ENCODE results near the gene TBC1D32.
"Not testable (repeated sequence)": the region's sequence is repeated elsewhere in the genome, so short reads cannot be mapped to it uniquely, and the experiment has no call there.

TBC1D32 gene

DNA sequence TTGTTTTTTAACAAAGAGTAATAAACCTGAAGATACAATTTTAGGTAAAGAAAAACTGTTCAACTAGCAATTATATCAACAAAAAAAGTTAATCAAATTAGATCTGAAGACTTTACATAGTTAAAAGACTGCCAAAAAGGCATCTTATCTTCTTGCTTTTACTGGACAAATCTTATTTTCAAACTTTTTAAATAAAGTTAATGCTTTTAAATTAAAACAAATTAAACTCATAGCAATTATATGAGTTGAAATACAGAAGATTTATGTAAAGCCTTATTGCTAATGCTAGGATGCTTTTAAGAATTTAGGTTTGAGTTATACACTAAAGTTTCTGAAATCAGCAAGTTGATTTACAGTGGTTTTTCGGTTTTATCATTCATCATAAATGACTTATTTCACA, 227.3 kb downstream of the TBC1D32 start:
- no peak for DNase-seq

DNA sequence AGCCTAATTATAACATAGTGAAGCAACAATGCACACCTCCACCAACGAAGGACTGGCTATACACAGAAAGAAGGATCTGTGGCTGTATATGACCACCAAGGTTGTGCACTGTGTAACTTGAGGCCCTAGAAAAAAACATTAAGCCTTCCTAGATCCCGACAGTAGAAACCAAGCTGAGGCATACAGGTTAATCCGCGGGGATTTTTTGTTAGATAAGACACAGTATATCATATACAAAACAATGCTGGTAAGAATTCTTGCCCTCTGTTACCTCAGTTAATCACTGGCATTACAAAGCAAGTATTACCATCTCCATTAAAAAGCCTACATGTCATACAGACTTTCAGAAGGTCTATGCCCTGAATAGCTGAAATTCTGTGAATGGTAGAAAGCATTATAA, 228.8 kb downstream of the TBC1D32 start:
- no peak for DNase-seq

DNA sequence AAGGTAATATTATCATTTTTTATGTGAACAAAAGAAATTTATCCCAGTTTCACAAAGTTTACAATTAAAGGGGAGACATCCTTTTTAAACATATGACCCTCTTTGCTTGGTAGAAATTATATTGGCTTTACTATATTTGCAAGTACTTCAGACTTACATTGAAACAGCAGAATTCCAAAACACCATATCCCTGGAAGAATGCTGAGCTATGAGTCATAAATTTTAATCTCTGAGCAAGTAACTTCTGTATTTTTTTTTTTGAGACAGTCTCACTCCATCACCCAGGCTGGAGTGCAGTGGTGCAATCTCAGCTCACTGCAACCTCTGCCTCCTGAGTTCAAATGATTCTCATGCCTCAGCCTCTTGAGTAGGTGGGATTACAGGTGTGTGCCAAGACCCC, 240.4 kb downstream of the TBC1D32 start:
- no peak for DNase-seq

DNA sequence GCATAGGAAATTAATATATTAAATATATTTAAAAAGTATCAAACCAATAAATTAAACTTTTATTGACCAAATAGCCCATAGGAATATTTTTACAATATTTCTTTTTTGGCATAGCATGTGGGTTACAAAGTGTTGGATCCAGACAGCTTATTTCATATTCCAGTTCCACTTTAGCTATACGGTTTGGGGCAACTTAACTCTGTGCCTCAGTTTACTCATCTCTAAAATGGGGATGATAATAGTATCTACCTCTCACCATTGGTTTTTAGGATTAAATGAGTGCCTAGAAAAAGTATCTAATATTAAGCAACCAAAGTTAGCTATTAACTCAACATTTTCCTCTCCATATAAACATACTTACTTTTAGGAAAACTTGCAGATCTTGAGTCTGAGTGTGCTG, 243.8 kb downstream of the TBC1D32 start:
- DNase-seq, result no peak

DNA sequence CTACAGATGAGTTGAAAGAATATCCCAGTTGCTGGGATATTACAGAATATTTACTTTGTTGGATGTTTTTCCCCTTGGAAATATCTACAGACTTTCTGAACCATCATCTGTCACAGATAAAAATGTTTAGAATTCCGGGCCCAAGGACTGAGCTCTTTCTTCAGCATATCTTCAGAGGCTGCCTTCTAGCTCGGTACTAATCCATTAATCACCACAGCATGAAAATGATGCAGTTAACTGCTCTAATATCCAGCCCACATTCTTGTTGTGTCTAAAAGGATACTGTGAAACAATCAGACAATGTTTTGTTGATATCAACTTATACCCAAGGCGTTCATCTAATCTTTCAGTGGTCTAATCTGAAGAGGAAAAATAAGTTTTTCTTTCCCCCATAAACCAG, 247.4 kb downstream of the TBC1D32 start:
- DNase-seq, result no peak

DNA sequence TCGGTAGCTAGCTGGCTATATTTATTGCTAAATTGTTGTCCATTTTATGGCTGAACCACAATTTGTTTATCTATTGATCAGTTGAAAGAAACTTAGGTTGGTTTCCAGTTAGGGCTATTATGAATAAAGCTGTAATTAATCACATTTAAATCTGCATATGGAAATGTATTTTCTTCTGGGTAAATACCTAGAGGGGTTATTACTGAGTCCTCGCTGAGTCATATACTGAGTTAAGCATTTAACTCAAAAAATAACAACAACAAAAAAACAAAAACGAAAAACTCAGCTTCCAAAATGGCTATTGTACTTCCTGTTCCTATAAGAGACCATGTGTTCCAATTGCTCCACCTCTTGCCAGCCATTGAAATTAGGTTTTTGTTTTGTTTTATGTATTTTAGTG, 258.2 kb downstream of the TBC1D32 start:
- DNase-seq, result no peak

DNA sequence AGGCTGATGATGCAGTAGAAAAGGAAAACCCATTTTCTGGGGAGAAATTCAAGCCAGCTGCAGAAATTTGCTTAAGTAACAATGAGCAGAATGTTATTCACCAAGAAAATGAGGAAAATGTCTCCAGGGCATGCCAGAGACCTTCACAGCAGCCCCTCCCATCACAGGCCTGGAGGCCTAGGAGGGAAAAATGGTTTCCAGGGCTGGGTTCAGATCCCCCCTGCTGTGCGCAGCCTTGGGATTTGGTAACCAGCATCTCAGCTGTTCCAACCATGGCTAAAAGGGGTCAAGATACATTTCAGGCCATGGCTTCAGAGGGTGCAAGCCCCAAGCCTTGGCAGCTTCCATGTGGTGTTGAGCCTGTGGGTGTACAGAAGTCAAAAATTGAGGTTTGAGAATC, 265.5 kb downstream of the TBC1D32 start:
- DNase-seq, result not testable (repeated sequence)

DNA sequence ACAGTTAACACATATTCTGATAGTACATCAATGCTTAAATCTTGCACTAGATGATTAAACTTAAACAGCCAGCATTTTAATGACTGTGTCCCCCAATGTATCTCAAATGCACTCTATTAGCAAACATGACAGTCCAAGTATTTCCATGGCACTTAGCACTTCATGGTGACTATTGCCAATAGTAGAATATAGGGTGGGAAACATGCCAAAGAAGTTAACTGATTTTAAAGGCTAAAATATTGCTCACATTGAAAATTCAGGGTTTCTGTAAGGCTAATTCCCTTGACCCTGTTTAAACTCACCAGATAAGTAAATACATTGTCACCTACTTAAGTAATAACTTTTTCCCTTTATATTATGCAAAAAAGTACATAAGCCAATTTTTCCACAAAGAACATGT, 266.9 kb downstream of the TBC1D32 start:
- no peak for DNase-seq

DNA sequence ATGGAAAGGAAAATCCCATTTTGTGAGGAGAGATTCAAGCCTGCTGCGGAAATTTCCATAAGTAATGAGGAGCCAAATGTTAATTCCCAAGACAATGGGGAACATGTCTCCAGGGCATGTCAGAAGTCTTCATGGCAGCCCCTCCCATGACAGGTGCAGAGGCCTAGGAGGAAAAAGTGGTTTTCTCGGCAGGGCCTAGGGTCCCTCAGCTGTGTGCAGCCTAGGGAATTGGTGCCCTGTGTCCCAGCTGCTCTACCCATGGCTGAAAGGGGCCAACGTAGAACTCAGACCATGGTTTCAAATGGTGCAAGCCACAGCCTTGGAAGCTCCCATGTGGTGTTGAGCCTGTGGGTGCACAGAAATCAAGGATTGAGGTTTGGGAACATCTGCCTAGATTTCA, 269.9 kb downstream of the TBC1D32 start:
- DNase-seq, result no peak

DNA sequence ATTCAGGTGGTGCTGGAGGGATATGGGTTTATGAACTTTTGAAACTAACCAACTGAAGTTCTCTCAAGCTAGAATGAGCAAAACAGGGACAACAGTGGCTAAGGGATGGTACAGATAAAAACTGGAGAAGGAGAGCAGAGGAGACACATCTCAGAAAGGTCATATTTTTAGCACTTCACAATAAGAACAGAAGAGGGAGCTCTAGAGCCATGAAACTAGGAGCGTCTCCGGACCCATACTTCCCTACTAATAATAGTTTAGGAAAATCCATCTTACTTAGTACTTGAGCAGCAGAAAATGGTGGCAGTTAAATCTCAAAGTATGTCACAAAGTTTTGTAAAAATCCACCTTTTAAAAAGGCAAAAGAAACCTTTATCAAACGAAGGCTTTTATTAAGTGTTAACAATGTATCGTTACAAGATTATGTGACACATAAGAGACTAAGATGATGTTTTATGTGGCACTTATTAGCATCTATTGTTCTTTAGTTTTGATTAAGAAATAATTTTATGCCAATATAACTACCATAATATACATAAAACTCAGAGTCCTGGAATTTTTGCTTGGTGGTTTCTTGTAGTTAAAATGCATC, 278.6 kb downstream of the TBC1D32 start:
- peak; percentile 57 for DNase-seq

DNA sequence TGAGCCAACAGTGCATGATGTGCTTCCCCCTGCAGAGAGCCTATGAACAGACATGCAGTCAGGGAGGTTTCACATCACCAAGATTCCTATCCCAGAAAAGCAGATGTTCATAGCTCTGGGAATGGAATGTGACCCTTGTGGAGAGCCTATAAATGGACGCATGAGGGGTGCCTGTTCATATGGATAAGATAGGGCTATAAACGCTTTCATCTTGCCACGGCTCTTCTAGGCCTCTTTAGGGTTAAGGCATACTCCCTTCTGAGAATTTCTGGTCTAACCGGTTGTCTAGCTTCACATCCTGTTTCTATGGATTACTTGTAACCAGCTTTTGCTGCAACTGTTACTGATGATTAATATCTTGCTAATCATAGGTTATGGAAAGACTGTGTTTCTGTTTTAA, 285.7 kb downstream of the TBC1D32 start:
- peak; percentile 2 for DNase-seq

DNA sequence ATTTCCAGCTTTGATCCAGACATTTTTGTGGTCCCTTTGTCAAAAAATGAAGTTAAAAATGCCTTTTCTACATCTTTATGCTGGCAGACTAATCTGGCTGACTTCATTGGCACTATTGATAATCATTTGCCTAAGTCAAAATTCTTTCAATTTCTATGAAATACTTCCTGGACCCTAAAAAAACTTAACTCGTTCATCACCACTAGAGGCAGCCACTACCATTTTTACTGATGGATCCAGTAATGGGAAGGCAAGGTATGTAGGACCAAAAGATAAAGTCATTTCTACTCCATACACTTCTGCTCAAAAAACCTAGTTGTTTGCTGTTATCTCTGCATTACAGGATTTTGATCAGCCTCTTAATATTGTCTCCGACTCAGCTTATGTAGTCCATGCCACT, 289.4 kb downstream of the TBC1D32 start:
- DNase-seq, result not testable (repeated sequence)

DNA sequence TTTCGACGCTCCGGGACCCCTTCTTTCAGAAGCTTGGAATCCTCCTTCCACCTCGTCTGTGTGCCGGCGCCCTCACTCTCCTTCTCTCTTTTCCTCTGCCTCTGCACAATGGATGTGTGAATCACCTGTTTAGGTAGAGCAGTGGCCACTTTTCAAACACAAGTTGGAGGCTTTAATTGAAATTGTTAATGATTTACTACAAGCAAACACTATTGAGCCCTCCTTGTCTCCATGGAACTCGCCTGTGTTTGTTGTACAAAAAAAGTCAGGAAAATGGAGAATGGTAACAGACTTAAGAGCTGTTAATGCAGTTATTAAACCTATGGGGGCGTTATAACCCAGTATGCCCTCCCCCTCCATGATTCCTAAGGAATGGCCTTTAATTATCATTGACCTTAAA, 290.6 kb downstream of the TBC1D32 start:
- DNase-seq, result not testable (repeated sequence)

DNA sequence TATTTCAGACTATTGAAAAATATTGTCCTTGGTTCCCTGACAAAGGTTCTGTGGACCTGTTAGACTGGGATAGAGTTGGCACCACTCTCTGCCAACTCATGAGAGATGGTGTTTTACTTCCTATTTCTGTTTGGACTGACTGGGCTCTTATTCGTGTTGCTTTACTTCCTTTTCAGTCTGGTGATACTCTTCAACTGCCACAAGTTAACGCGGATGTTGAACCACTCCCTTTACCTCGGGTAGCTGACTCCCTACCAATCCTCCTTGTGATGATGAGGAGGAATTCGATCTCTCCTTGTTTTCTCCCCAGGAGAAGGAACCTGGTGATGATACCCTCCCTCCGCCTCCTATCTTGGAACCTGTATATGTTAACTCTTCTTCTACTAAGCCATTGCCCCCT, 291.1 kb downstream of the TBC1D32 start:
- DNase-seq, result not testable (repeated sequence)

DNA sequence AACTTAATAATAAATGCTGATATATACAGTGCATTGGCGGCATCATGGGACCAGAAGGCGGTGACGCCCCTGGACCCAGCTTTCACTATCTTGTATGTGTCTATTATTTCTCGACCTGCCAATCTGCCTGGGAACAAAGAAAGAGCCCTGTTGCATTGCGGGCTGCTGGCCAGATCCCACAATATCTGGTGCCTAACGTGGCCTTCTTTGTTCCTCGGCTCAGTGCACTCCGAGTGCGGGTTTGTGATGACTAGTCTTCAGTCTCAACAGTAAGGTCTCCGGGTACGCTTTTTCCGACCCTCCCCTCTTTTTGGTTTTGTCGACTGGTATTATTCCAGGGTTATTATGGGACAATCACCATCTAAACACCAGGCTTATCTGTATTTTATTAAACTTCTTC, 291.5 kb downstream of the TBC1D32 start:
- no peak for DNase-seq

DNA sequence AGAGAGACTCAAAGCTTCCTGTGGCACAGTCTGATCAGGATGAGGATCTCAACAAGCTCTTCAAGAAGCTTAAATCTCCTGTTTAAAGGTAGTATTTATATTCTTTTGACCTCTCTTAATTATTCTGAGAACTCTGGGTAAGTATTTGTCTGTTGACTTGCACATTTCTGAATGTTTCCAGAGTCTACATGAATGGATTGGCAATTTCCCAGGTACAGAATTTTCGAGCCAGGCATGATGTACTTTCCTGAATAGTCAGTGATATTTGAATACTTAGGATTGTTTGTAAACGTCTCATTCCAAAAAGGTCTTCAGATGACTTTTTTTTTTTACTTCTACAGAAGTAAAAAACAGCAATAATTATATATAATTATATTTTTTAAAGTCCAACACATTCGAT, 293.4 kb downstream of the TBC1D32 start:
- no peak for DNase-seq

DNA sequence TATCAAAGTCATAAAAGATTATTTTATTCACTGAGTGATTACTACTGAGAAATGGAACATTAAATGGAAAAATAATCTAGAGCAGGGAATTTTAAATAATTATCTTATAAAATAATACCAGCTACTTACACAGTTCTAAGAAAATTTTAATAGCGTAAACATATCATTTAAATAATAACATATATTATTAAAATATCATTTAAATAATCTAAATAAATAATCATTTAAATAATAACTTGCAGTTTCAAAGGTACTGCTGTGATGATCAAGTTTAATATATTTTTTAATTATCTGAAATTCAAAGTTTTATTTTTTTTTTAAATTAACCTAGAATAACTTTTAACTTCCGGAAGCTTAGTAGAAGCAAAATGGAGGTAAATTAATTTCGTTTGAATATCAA, 301.2 kb downstream of the TBC1D32 start:
- no peak for DNase-seq

DNA sequence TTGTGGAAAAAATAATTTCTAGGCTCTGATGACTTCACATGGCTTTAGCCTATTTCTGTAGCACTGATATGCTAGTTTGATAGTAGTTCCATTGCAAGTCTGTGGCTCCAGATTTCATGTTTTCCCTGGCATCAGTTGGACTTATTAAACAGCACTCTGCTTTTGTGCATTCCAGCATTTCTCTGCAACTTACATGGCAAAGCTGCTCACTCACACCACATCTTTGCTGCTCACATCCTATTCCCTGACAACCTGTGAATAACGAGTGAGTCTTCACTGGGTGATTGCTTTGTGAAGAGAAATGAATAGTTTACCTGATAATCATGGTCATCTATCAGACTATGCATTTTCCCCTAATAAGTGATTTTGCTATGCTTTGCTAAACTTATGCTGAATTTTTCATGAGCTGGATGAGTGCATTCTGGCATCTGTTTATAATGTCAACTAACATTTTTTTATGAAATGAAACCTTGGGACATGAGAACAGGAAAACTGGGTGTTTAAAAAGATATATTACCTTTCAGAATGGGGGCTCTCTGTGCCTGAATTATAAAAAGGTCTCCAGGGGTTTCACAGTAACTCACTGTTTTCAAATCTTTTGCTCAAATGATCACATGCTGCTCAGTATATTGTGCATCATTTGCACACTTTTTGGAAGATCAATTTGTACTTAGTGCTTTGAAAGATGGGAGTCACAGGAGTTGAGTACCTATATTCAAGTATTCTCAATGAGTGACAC, 301.8 kb downstream of the TBC1D32 start:
- DNase-seq, result no peak
